ENCODE data around the gene PRR19.
A peak's percentile ranks its signal among the peaks of the same experiment; 100 is the strongest.

Gene PRR19

GRCh38 chr19:42293540-42293939 lies 8.4 kb upstream of the PRR19 start:
- H3K4me3 ChIP-seq, result no peak overlapping the region
- DNase-seq (ENCODE audit: low spot score), result no peak

GRCh38 chr19:42293948-42294347 lies 8.0 kb upstream of the PRR19 start:
- Histone ChIP-seq H3K4me3 (no peak overlapping the region), H3K27ac (no peak overlapping the region)
- no peak for DNase-seq (ENCODE audit: low spot score)
- no peak for TF ChIP-seq CTCF (IDR thresholded peaks at IDR 0.05)

More at GRCh38 chr19:42293540-42293939, 8.4 kb upstream of the PRR19 start:
- TF ChIP-seq CTCF (IDR thresholded peaks at IDR 0.05), result no peak
- H3K27ac ChIP-seq, result no peak overlapping the region

GRCh38 chr19:42294471-42295137 lies 7.3 kb upstream of the PRR19 start:
- TF ChIP-seq CTCF (IDR thresholded peaks at IDR 0.05), result no peak
- DNase-seq (ENCODE audit: low spot score), result no peak

GRCh38 chr19:42295342-42295741 lies 6.6 kb upstream of the PRR19 start:
- Histone ChIP-seq H3K4me3 (no peak overlapping the region), H3K27ac (no peak overlapping the region)
- TF ChIP-seq CTCF (IDR thresholded peaks at IDR 0.05), result no peak
- DNase-seq (ENCODE audit: low spot score), result no peak

More at GRCh38 chr19:42294471-42295137, 7.3 kb upstream of the PRR19 start:
- no peak overlapping the region for H3K4me3 ChIP-seq
- no peak overlapping the region for H3K27ac ChIP-seq

GRCh38 chr19:42295831-42296525 lies 6.0 kb upstream of the PRR19 start:
- H3K4me3 ChIP-seq, result no peak overlapping the region
- peak; percentile 88 for TF ChIP-seq CTCF (IDR thresholded peaks at IDR 0.05)
- no peak for DNase-seq (ENCODE audit: low spot score)
- H3K27ac ChIP-seq, result no peak overlapping the region

GRCh38 chr19:42297039-42297438 lies 4.9 kb upstream of the PRR19 start:
- DNase-seq (ENCODE audit: low spot score), result no peak
- Histone ChIP-seq H3K4me3 (no peak overlapping the region), H3K27ac (no peak overlapping the region)
- TF ChIP-seq CTCF (IDR thresholded peaks at IDR 0.05), result no peak

GRCh38 chr19:42303101-42303464 lies 1.2 kb downstream of the PRR19 start:
- Histone ChIP-seq H3K27ac (no peak overlapping the region), H3K4me3 (peak overlapping the region; percentile 72)
- no peak for DNase-seq (ENCODE audit: low spot score)
- no peak for TF ChIP-seq CTCF (IDR thresholded peaks at IDR 0.05)

Measured in coronary artery (tissue), 2 donors.